Measurements from ENCODE around the gene TBC1D24.

The TBC1D24 gene

GRCh38 chr16:2518823-2519710, 44.1 kb downstream of the TBC1D24 start:
- no peak for DNase-seq (ENCODE audit: low spot score)

GRCh38 chr16:2519711-2520080, 44.8 kb downstream of the TBC1D24 start:
- no peak for DNase-seq (ENCODE audit: low spot score)

GRCh38 chr16:2520097-2520783, 45.3 kb downstream of the TBC1D24 start, which contains the start of gene AMDHD2:
Gene AMDHD2, plus strand, starts transcription at chr16:2520371. Its CDS starts 88 bp downstream, at chr16:2520459.
- peak; percentile 92 for DNase-seq (ENCODE audit: low spot score)

GRCh38 chr16:2520784-2521531, 46.0 kb downstream of the TBC1D24 start:
- DNase-seq (ENCODE audit: low spot score), result no peak

- DNase-seq (ENCODE audit: low spot score), result no peak
These were observed 48.9 kb downstream of the TBC1D24 start for GRCh38 chr16:2523801-2524231.

GRCh38 chr16:2524339-2524938, 49.5 kb downstream of the TBC1D24 start:
- DNase-seq (ENCODE audit: low spot score), result no peak

- no peak for DNase-seq (ENCODE audit: low spot score)
These were observed 51.2 kb downstream of the TBC1D24 start for GRCh38 chr16:2526135-2526534.

GRCh38 chr16:2527071-2527783, 52.3 kb downstream of the TBC1D24 start:
- DNase-seq (ENCODE audit: low spot score), result no peak

- DNase-seq (ENCODE audit: low spot score), result no peak
These were observed 52.8 kb downstream of the TBC1D24 start for GRCh38 chr16:2527784-2528100.

GRCh38 chr16:2528161-2529060, 53.5 kb downstream of the TBC1D24 start:
- DNase-seq (ENCODE audit: low spot score), result no peak

GRCh38 chr16:2529061-2529931, 54.4 kb downstream of the TBC1D24 start:
- no peak for DNase-seq (ENCODE audit: low spot score)

GRCh38 chr16:2529961-2530628, 55.2 kb downstream of the TBC1D24 start:
- no peak for DNase-seq (ENCODE audit: low spot score)

- DNase-seq (ENCODE audit: low spot score), result no peak
These were observed 55.8 kb downstream of the TBC1D24 start for GRCh38 chr16:2530629-2531318.

GRCh38 chr16:2531371-2531695, 56.4 kb downstream of the TBC1D24 start, which contains the start of gene CEMP1:
Gene CEMP1, minus strand, starts transcription at chr16:2531408. Its CDS starts 335 bp downstream, at chr16:2531073.
- DNase-seq (ENCODE audit: low spot score), result no peak

- peak; percentile 96 for DNase-seq (ENCODE audit: low spot score)
These were observed 57.0 kb downstream of the TBC1D24 start for GRCh38 chr16:2531696-2532493.

- DNase-seq (ENCODE audit: low spot score), result no peak
These were observed 57.7 kb downstream of the TBC1D24 start for GRCh38 chr16:2532494-2533141.
